HUDEP-2 (cell line): ENCODE measurements around the gene BAG5.
"Not testable (repeated sequence)": the region's sequence is repeated elsewhere in the genome, so short reads cannot be mapped to it uniquely, and the experiment has no call there.

Experiments used
- DNase-seq, 76 experiments: peaks; one replicate each; lab custom pipeline; 2025; ENCODE audit not compliant: unreplicated experiment in 76 of 76; lab: John Stamatoyannopoulos, UW

BAG5 gene

GRCh38 chr14:103535081-103535890 lies 27.2 kb downstream of the BAG5 start:
- no peak for DNase-seq

- no peak for DNase-seq
Measured at GRCh38 chr14:103534576-103535061, 27.8 kb downstream of the BAG5 start.

- DNase-seq: no peak
Measured at GRCh38 chr14:103533999-103534575, 28.4 kb downstream of the BAG5 start.

GRCh38 chr14:103533137-103533998 lies 29.1 kb downstream of the BAG5 start:
- DNase-seq: no peak

GRCh38 chr14:103532216-103533136 lies 30.0 kb downstream of the BAG5 start:
- no peak for DNase-seq

- no peak for DNase-seq
Measured at GRCh38 chr14:103531421-103532215, 30.8 kb downstream of the BAG5 start.

GRCh38 chr14:103530831-103531230 lies 31.6 kb downstream of the BAG5 start:
- DNase-seq: no peak

- peak in 8 of 76 experiments; percentile 6 to 28 (median 13) for DNase-seq
Measured at GRCh38 chr14:103530390-103530789, 32.1 kb downstream of the BAG5 start.

GRCh38 chr14:103529383-103530365 lies 32.8 kb downstream of the BAG5 start:
- no peak for DNase-seq

- peak in 73 of 76 experiments; percentile 38 to 87 (median 73) for DNase-seq
Measured at GRCh38 chr14:103528587-103529382, 33.7 kb downstream of the BAG5 start, which contains the start of gene TRMT61A. TRMT61A (plus strand) TSS chr14:103529196; CDS start chr14:103529979, 783 bp downstream.

GRCh38 chr14:103528146-103528586 lies 34.3 kb downstream of the BAG5 start:
- DNase-seq: no peak

- DNase-seq: no peak
Measured at GRCh38 chr14:103527408-103528145, 34.9 kb downstream of the BAG5 start.

- DNase-seq: no peak
Measured at GRCh38 chr14:103526914-103527248, 35.6 kb downstream of the BAG5 start.

GRCh38 chr14:103526247-103526913 lies 36.1 kb downstream of the BAG5 start:
- DNase-seq: no peak

- not testable (repeated sequence) for DNase-seq
Measured at GRCh38 chr14:103525430-103526246, 36.8 kb downstream of the BAG5 start.
